K562 (cell line): ENCODE results near the gene PIP4K2A. TPM values are rescaled to one million over a fixed set of nuclear protein-coding genes. Genes with fewer than 3 reads are reported as not detected.

Experiments used
- ATAC-seq: fragments of 200-7000 bp; cut with Tn5 transposase; 3 replicates; pipeline ENCODE4 v1.9.1; 2020; ENCODE audit warnings: moderate library complexity
- BruUV-seq: library from RNA; stranded (reverse); fragments of 400-500 nt; replicated peaks from 2 replicates; lab custom pipeline; 2021; lab: Mats Ljungman, UMichigan
- CTCF ChIA-PET: fragments of 300-600 bp; formaldehyde crosslinking; extraction: SDS; loops from one replicate; lab custom pipeline; 2021; ENCODE audit warnings: low intra/inter-chr PET ratio; lab: Yijun Ruan, JAX
- POLR2A ChIA-PET: fragments of 300-600, 350-650 bp; sonication (Branson Sonifier 250); formaldehyde crosslinking; extraction: SDS; loops from one replicate; lab custom pipeline; 2021; ENCODE audit warnings: antibody characterized with exemption, inconsistent platforms; lab: Yijun Ruan, JAX
- DNase-seq, 4 experiments: peaks; one replicate each; pipeline versions ENCODE4 v3.0.0 to v3.0.0-alpha.2; 2011 to 2018; ENCODE audit warnings: low spot score in 3 of 4, mixed read lengths in 3 of 4; ENCODE audit errors: extremely low read depth in 1 of 4
- FAIRE-seq: peaks from 2 replicates; lab custom pipeline; 2011; peaks lifted over from hg19 to GRCh38; lab: Jason Lieb, UNC
- H2AFZ ChIP-seq: 2 replicates; pipeline ENCODE4 v1.6.0; 2011; ENCODE audit warnings: low read depth, low read length, control low read depth, inconsistent platforms
- H3K27ac ChIP-seq: fragments of 200-600 bp; 3 replicates; pipeline ENCODE4 v1.8.0; 2011; ENCODE audit warnings: low read depth, mild to moderate bottlenecking, control low read depth, inconsistent platforms, low read length, moderate library complexity, mixed read lengths; ENCODE audit errors: extremely low read depth
- H3K27me3 ChIP-seq, 2 experiments: fragments of 300-600 bp in 1 of 2; 2 replicates in 1 of 2; 3 replicates in 1 of 2; pipeline versions ENCODE4 v1.6.0 to v1.8.0; 2011; ENCODE audit warnings: inconsistent platforms in 2 of 2, low read length in 2 of 2, mild to moderate bottlenecking in 1 of 2, mixed read lengths in 1 of 2, moderate library complexity in 1 of 2; ENCODE audit not compliant: control insufficient read depth in 2 of 2, insufficient read depth in 2 of 2
- H3K36me3 ChIP-seq: fragments of 300-600 bp; 3 replicates; pipeline ENCODE4 v1.8.0; 2011; ENCODE audit warnings: mild to moderate bottlenecking, low read length, inconsistent platforms; ENCODE audit not compliant: control insufficient read depth, insufficient read depth
- H3K4me1 ChIP-seq, 2 experiments: fragments of 200-600 bp in 1 of 2; replicated peaks in 1 of 2; 2 replicates in 1 of 2; 3 replicates in 1 of 2; pipeline versions ENCODE4 v1.5.1 to v1.8.0; 2011; ENCODE audit warnings: inconsistent platforms in 2 of 2, low read length in 2 of 2, mild to moderate bottlenecking in 1 of 2, mixed read lengths in 1 of 2, moderate library complexity in 1 of 2; ENCODE audit not compliant: control insufficient read depth in 2 of 2, insufficient read depth in 2 of 2
- H3K4me2 ChIP-seq: 2 replicates; pipeline ENCODE4 v1.6.1; 2011; ENCODE audit warnings: low read length, control low read depth, inconsistent platforms, mixed read lengths; ENCODE audit not compliant: insufficient read depth
- H3K4me3 ChIP-seq: fragments of 200-600 bp; sonication (generic), shearing (Covaris generic); 2 replicates; pipeline ENCODE4 v1.5.1; 2016; ENCODE audit warnings: control low read depth, inconsistent platforms
- H3K79me2 ChIP-seq: fragments of 200-600 bp; 3 replicates; pipeline ENCODE4 v1.8.0; 2011; ENCODE audit warnings: low read length, inconsistent platforms; ENCODE audit not compliant: control insufficient read depth, insufficient read depth
- H3K9ac ChIP-seq, 2 experiments: 2 replicates each; pipeline versions ENCODE4 v1.6.0 to v1.6.1; 2011; ENCODE audit warnings: low read depth in 2 of 2, low read length in 2 of 2, control low read depth in 1 of 2, inconsistent platforms in 1 of 2, mild to moderate bottlenecking in 1 of 2, mixed read lengths in 1 of 2; ENCODE audit not compliant: insufficient read depth in 1 of 2
- H3K9me1 ChIP-seq: one replicate; pipeline ENCODE4 v1.6.0; 2011; ENCODE audit warnings: inconsistent platforms, mild to moderate bottlenecking, low read length, moderate library complexity; ENCODE audit not compliant: control insufficient read depth, insufficient read depth
- H3K9me3 ChIP-seq: replicated peaks from 2 replicates; pipeline ENCODE4 v1.5.1; 2011; ENCODE audit warnings: low read depth, low read length, inconsistent platforms; ENCODE audit not compliant: control insufficient read depth, insufficient read depth
- H4K20me1 ChIP-seq: replicated peaks from 2 replicates; pipeline ENCODE4 v1.6.1; 2011; ENCODE audit warnings: low read length, inconsistent platforms, mixed read lengths; ENCODE audit not compliant: control insufficient read depth, insufficient read depth
- AFF4 ChIP-seq: sonication (generic); formaldehyde crosslinking; IDR thresholded peaks from 2 replicates; pipeline ENCODE4 v1.8.0; 2023; ENCODE audit warnings: mild to moderate bottlenecking, missing genetic modification reagents
- ATF3 ChIP-seq, 2 experiments: fragments of 450-650 bp in 1 of 2; sonication (generic) in 1 of 2; formaldehyde crosslinking in 1 of 2; IDR thresholded peaks in 1 of 2; conservative IDR thresholded peaks in 1 of 2; 2 replicates each; pipeline versions ENCODE4 v1.6.1 to v1.8.1; 2016 to 2023; ENCODE audit warnings: mild to moderate bottlenecking in 2 of 2, moderate library complexity in 2 of 2, inconsistent platforms in 1 of 2, missing genetic modification reagents in 1 of 2
- CBFA2T3 ChIP-seq: fragments of 450-650 bp; IDR thresholded peaks from 2 replicates; pipeline ENCODE4 v1.6.1; 2017
- CTBP1 ChIP-seq: fragments of 450-650 bp; IDR thresholded peaks from 2 replicates; pipeline ENCODE4 v1.6.1; 2016; ENCODE audit warnings: borderline replicate concordance
- FOXA3 ChIP-seq, 2 experiments: fragments of 450-650 bp in 1 of 2; sonication (generic) in 1 of 2; formaldehyde crosslinking; IDR thresholded peaks in 1 of 2; conservative IDR thresholded peaks in 1 of 2; 2 replicates each; pipeline versions ENCODE4 v1.4.0 to v1.8.0; 2020 to 2022; ENCODE audit warnings: mild to moderate bottlenecking in 2 of 2, missing genetic modification reagents in 1 of 2
- GABPB1 ChIP-seq: sonication (generic); formaldehyde crosslinking; IDR thresholded peaks from 2 replicates; pipeline ENCODE4 v1.8.0; 2022; ENCODE audit warnings: mild to moderate bottlenecking, missing genetic modification reagents
- HCFC1 ChIP-seq: IDR thresholded peaks from 2 replicates; pipeline ENCODE4 v1.6.1; 2012; ENCODE audit warnings: low read depth, low read length, improper control_type of control experiment
- HLTF ChIP-seq: fragments of 450-650 bp; IDR thresholded peaks from 2 replicates; pipeline ENCODE4 v1.6.1; 2016
- HNRNPUL1 ChIP-seq: fragments of 200-400 bp; formaldehyde crosslinking; IDR thresholded peaks from 2 replicates; pipeline ENCODE4 v1.6.1; 2017; ENCODE audit warnings: low read length
- MBD2 ChIP-seq: sonication (generic); IDR thresholded peaks from 2 replicates; pipeline ENCODE4 v1.6.1; 2016; ENCODE audit warnings: low read depth, borderline replicate concordance
- NCOA1 ChIP-seq: fragments of 450-650 bp; IDR thresholded peaks from 2 replicates; pipeline ENCODE4 v1.6.1; 2016; ENCODE audit warnings: low read depth
- NFXL1 ChIP-seq: fragments of 450-650 bp; formaldehyde crosslinking; IDR thresholded peaks from 2 replicates; pipeline ENCODE4 v1.4.0; 2021; ENCODE audit warnings: mild to moderate bottlenecking
- NFYB ChIP-seq: IDR thresholded peaks from 2 replicates; pipeline ENCODE4 v1.6.1; 2011; ENCODE audit warnings: mild to moderate bottlenecking, moderate library complexity; ENCODE audit not compliant: insufficient read length; ENCODE audit errors: extremely low read depth
- SMAD2 ChIP-seq: fragments of 150-350 bp; IDR thresholded peaks from 2 replicates; pipeline ENCODE4 v1.6.1; 2014; ENCODE audit warnings: low read depth, mild to moderate bottlenecking, low read length
- TCF3 ChIP-seq: sonication (generic); formaldehyde crosslinking; IDR thresholded peaks from 2 replicates; pipeline ENCODE4 v1.4.0; 2020; ENCODE audit warnings: mild to moderate bottlenecking, missing genetic modification reagents
- TEAD2 ChIP-seq: fragments of 450-650 bp; IDR thresholded peaks from 2 replicates; pipeline ENCODE4 v1.6.1; 2016; ENCODE audit warnings: missing genetic modification characterization, control low read depth, missing compliant biosample characterization
- XRCC5 ChIP-seq: fragments of 200-400 bp; formaldehyde crosslinking; IDR thresholded peaks from 2 replicates; pipeline ENCODE4 v1.6.1; 2017; ENCODE audit warnings: low read depth, mild to moderate bottlenecking, low read length
- ZNF282 ChIP-seq: sonication (generic); formaldehyde crosslinking; IDR thresholded peaks from 2 replicates; pipeline ENCODE4 v1.8.1; 2023; ENCODE audit warnings: missing genetic modification reagents
- ZNF436 ChIP-seq: fragments of 250-450, 450-650 bp; sonication (Bioruptor Pico); formaldehyde crosslinking; IDR thresholded peaks from 2 replicates; pipeline ENCODE4 v1.7.0; 2020; ENCODE audit warnings: mild to moderate bottlenecking
- ZNF766 ChIP-seq: fragments of 200-800 bp; sonication (Bioruptor generic); conservative IDR thresholded peaks from 2 replicates; pipeline ENCODE4 v1.6.1; 2016; ENCODE audit warnings: missing genetic modification characterization, missing compliant biosample characterization
- WGBS: fragments of 100-300 bp; shearing (Covaris generic); methylation state at CpG from one replicate; pipeline ENCODE4 v1.1.6; 2016; ENCODE audit warnings: low coverage, mixed read lengths; ENCODE audit not compliant: insufficient coverage; ENCODE audit errors: missing lambda C conversion rate; 5-methylcytosine and 5-hydroxymethylcytosine counted together
- in situ Hi-C: fragments of 300-500 bp; cut with MboI; formaldehyde crosslinking; loops from 4 replicates; pipeline ENCODE4 v1.15.0; 2018; ENCODE audit warnings: inconsistent platforms, mixed read lengths
- intact Hi-C: fragments of 100-400 bp; cut with micrococcal nuclease; formaldehyde crosslinking; loops from 2 replicates; pipeline ENCODE4 v1.14.2; 2022
- polyA plus RNA-seq, 8 experiments: library from polyadenylated mRNA; depleted of rRNA in 4 of 8; stranded (reverse) in 5 of 8; unstranded in 3 of 8; fragments of >200 nt; fragmentation: Nextera tagmentation in 2 of 8; fragmentation: Illumina TruSeq in 1 of 8; extraction: Ambion mirVana in 2 of 8; extraction: Trizol in 1 of 8; gene quantifications; 2 replicates each; pipeline versions ENCODE4 v1.2.1 to v1.2.3, GENCODE V29; 2011 to 2014; ENCODE audit warnings: inconsistent platforms in 1 of 8, missing spikeins in 1 of 8
- total RNA-seq, 7 experiments: library from RNA; depleted of rRNA in 6 of 7; stranded (reverse); fragments of >200 nt in 6 of 7; fragmentation: Illumina TruSeq in 2 of 7; extraction: Trizol in 2 of 7; gene quantifications; 2 replicates each; pipeline versions ENCODE4 v1.2.1 to v1.2.3, GENCODE V29; 2011 to 2021; ENCODE audit warnings: low replicate concordance in 1 of 7
- TF ChIP-seq, protein P1 (sequence below): fragments of 250-450 bp; sonication (Bioruptor Pico); IDR thresholded peaks from 2 replicates; pipeline ENCODE4 v1.8.0; 2022; ENCODE audit warnings: moderate library complexity, mild to moderate bottlenecking, inconsistent platforms

Gene PIP4K2A
- total and polyA plus RNA-seq, 9 of the 15 experiments (the other 6 are each of a cell fraction or from before 2014, with no cell fraction given), result 35.6 to 117 (median 71.9) TPM

DNA sequence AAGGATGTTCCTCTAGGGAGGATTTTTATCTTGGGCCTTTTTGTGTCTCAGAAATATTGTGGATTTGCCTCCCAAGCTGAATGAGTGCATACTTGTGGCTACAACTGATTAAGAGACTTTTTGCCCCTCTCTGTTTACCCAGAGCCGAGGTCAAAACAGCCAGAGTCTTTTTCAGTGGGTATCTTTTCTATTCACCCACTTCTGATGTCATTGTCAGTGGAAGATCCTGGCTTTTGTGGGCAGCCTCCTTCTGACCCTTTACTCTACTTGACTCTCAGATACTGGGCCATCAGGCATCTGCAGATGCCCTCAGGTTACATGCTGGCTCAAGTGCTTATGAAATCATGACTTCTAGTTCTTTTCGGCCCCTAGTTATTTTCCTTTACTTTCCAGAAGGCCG lies 19.6 kb upstream of the PIP4K2A start:
- Histone ChIP-seq H3K36me3 (no peaks in the 10 kb centered on the region), H2AFZ (no peak overlapping the region; the same call in 1 of the 2 replicates), H3K27me3 (no peaks in the 10 kb centered on the region), H3K9ac (no peak overlapping the region), H4K20me1 (no peaks in the 10 kb centered on the region), H3K4me3 (no peak overlapping the region), H3K9me3 (no peaks in the 10 kb centered on the region), H3K9me1 (no peaks in the 10 kb centered on the region), H3K4me2 (no peak overlapping the region), H3K27ac (no peak overlapping the region), H3K79me2 (no peaks in the 10 kb centered on the region), H3K4me1 (peaks cover 0 to 22% of the 10 kb centered on the region in 2 experiments)
- in situ Hi-C loops, result no loop called here
- WGBS, result 24% methylated on average over 3 of the region's 3 CpGs
- ATAC-seq (no peak), FAIRE-seq (peak; percentile 49), DNase-seq (peak in 2 of 4 experiments; percentile 28 to 63)
- POLR2A ChIA-PET, result no interaction called here
- CTCF ChIA-PET, result no interaction called here
- no TSS peak for BruUV-seq
- intact Hi-C loops, result no loop called here
- no peak for TF ChIP-seq MBD2
- TF ChIP-seq HLTF, result no peak
- no peak for TF ChIP-seq HCFC1
- no peak for TF ChIP-seq CTBP1
- TF ChIP-seq ZNF766, result no peak
- no peak for TF ChIP-seq GABPB1 (CRISPR knock-in tag)
- no peak for TF ChIP-seq XRCC5
- peak; percentile 59 for TF ChIP-seq TCF3 (CRISPR knock-in tag)
- TF ChIP-seq HNRNPUL1, result no peak
- TF ChIP-seq, protein P1, sequence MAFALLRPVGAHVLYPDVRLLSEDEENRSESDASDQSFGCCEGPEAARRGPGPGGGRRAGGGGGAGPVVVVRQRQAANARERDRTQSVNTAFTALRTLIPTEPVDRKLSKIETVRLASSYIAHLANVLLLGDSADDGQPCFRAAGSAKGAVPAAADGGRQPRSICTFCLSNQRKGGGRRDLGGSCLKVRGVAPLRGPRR, result no peak
- peak; percentile 54 to 92; a peak in 2 of 4 replicates for TF ChIP-seq FOXA3 (CRISPR knock-in tag; conservative IDR thresholded peaks at IDR 0.05 in 1 of 2, IDR thresholded peaks at IDR 0.05 in 1 of 2)
- no peak for TF ChIP-seq ZNF436 (CRISPR knock-in tag)
- no peak for TF ChIP-seq TEAD2 (tag)
- TF ChIP-seq SMAD2, result no peak
- TF ChIP-seq NFYB, result no peak
- peak; percentile 89 for TF ChIP-seq CBFA2T3
- no peak for TF ChIP-seq ZNF282 (CRISPR knock-in tag)
- no peak for TF ChIP-seq NFXL1
- TF ChIP-seq AFF4, result no peak
- TF ChIP-seq NCOA1, result no peak
- peak; percentile 26; the same call in 1 of the 2 replicates for TF ChIP-seq ATF3 (IDR thresholded peaks at IDR 0.05)
- no peak for TF ChIP-seq ATF3 (CRISPR knock-in tag; conservative IDR thresholded peaks at IDR 0.05)
